SK-N-SH (cell line): ENCODE data around the gene PADI4. TPM values are rescaled to one million over a fixed set of nuclear protein-coding genes. Genes with fewer than 3 reads are reported as not detected.

Experiments used
- CTCF ChIA-PET: fragments of 300-600, 350-600 bp; formaldehyde crosslinking; extraction: SDS; loops from one replicate; lab custom pipeline; 2021; lab: Yijun Ruan, JAX
- POLR2A ChIA-PET: fragments of 350-600 bp; sonication (Branson Sonifier 250); formaldehyde crosslinking; extraction: SDS; loops from one replicate; lab custom pipeline; 2020; ENCODE audit warnings: antibody characterized with exemption, inconsistent platforms; lab: Yijun Ruan, JAX
- DNase-seq: peaks from one replicate; pipeline ENCODE4 v3.0.0; 2012
- H2AFZ ChIP-seq: fragments of 200-600 bp; sonication (generic); 2 replicates; pipeline ENCODE4 v1.8.1; 2016; ENCODE audit warnings: antibody characterized with exemption, mild to moderate bottlenecking, low read depth
- H3F3A ChIP-seq: fragments of 200-600 bp; sonication (generic); replicated peaks from 2 replicates; pipeline ENCODE3; 2016; ENCODE audit warnings: antibody characterized with exemption, mild to moderate bottlenecking; ENCODE audit not compliant: insufficient read depth
- H3K27ac ChIP-seq, 2 experiments: fragments of 200-500 bp in 1 of 2; fragments of 200-600 bp in 1 of 2; sonication (Bioruptor generic) in 1 of 2; sonication (generic), shearing (Covaris generic) in 1 of 2; 2 replicates each; pipeline versions ENCODE4 v1.5.1 to v1.6.1; 2014 to 2016; ENCODE audit warnings: low read depth in 2 of 2, inconsistent platforms in 1 of 2, low read length in 1 of 2, mild to moderate bottlenecking in 1 of 2, mixed read lengths in 1 of 2
- H3K27me3 ChIP-seq: fragments of 200-600 bp; sonication (generic), shearing (Covaris generic); 2 replicates; pipeline ENCODE4 v1.6.1; 2016; ENCODE audit warnings: mixed run types; ENCODE audit not compliant: insufficient read depth
- H3K36me3 ChIP-seq, 2 experiments: fragments of 200-500 bp in 1 of 2; fragments of 200-600 bp in 1 of 2; sonication (Bioruptor generic) in 1 of 2; sonication (generic) in 1 of 2; replicated peaks in 1 of 2; 2 replicates each; pipeline versions ENCODE3 to v1.5.1; 2014 to 2016; ENCODE audit warnings: low read length in 1 of 2, mild to moderate bottlenecking in 1 of 2; ENCODE audit not compliant: insufficient read depth in 2 of 2, control insufficient read depth in 1 of 2
- H3K4me1 ChIP-seq, 2 experiments: fragments of 200-500 bp in 1 of 2; fragments of 200-600 bp in 1 of 2; sonication (Bioruptor generic) in 1 of 2; sonication (generic), shearing (Covaris generic) in 1 of 2; 2 replicates each; pipeline versions ENCODE4 v1.5.1 to v1.6.1; 2014 to 2016; ENCODE audit warnings: low read depth in 1 of 2, low read length in 1 of 2, mixed run types in 1 of 2; ENCODE audit not compliant: insufficient read depth in 2 of 2, control insufficient read depth in 1 of 2
- H3K4me2 ChIP-seq: fragments of 200-600 bp; sonication (generic), shearing (Covaris generic); 2 replicates; pipeline ENCODE4 v1.6.1; 2017; ENCODE audit warnings: mixed run types
- H3K4me3 ChIP-seq, 2 experiments: fragments of 200-500 bp in 1 of 2; fragments of 200-600 bp in 1 of 2; sonication (Bioruptor generic) in 1 of 2; sonication (generic), shearing (Covaris generic) in 1 of 2; 2 replicates each; pipeline versions ENCODE4 v1.5.1 to v1.8.1; 2014 to 2016; ENCODE audit warnings: low read depth in 2 of 2, inconsistent platforms in 1 of 2, low read length in 1 of 2, mild to moderate bottlenecking in 1 of 2, mixed read lengths in 1 of 2, moderate library complexity in 1 of 2
- H3K79me2 ChIP-seq: fragments of 200-600 bp; sonication (generic); 2 replicates; pipeline ENCODE4 v1.8.1; 2017; ENCODE audit warnings: mild to moderate bottlenecking; ENCODE audit not compliant: insufficient read depth
- H3K9ac ChIP-seq: fragments of 200-600 bp; sonication (generic); 2 replicates; pipeline ENCODE4 v1.6.1; 2017; ENCODE audit warnings: mixed run types
- H3K9me2 ChIP-seq: fragments of 200-600 bp; sonication (generic); 2 replicates; pipeline ENCODE4 v1.6.1; 2017; ENCODE audit warnings: mixed run types
- H3K9me3 ChIP-seq: fragments of 200-600 bp; sonication (generic); 2 replicates; pipeline ENCODE4 v1.6.1; 2017; ENCODE audit warnings: mixed run types, mild to moderate bottlenecking, moderate library complexity
- H4K20me1 ChIP-seq: fragments of 200-600 bp; sonication (generic); 2 replicates; pipeline ENCODE4 v1.6.1; 2017; ENCODE audit warnings: mild to moderate bottlenecking, mixed run types; ENCODE audit not compliant: insufficient read depth
- CHD2 ChIP-seq: fragments of 150-350 bp; IDR thresholded peaks from 2 replicates; pipeline ENCODE4 v1.6.1; 2018; ENCODE audit warnings: low read length; ENCODE audit not compliant: partially characterized antibody
- ELF1 ChIP-seq: IDR thresholded peaks from 2 replicates; pipeline ENCODE4 v1.4.0; 2012
- EZH2phosphoT487 ChIP-seq: fragments of 200-600 bp; sonication (generic); IDR thresholded peaks from 2 replicates; pipeline ENCODE4 v1.6.1; 2017; ENCODE audit warnings: low read depth, mixed run types, mild to moderate bottlenecking, antibody characterized with exemption, moderate library complexity, borderline replicate concordance
- FOSL2 ChIP-seq: IDR thresholded peaks from 2 replicates; pipeline ENCODE4 v1.4.0; 2012; ENCODE audit warnings: low read depth, mild to moderate bottlenecking, moderate library complexity, borderline replicate concordance
- MXI1 ChIP-seq: IDR thresholded peaks from 2 replicates; pipeline ENCODE4 v1.6.1; 2012; ENCODE audit warnings: mild to moderate bottlenecking, low read depth, low read length, improper control_type of control experiment
- NRF1 ChIP-seq: IDR thresholded peaks from 2 replicates; pipeline ENCODE4 v1.6.1; 2012; ENCODE audit warnings: low read depth, mild to moderate bottlenecking, low read length
- POLR2AphosphoS5 ChIP-seq: IDR thresholded peaks from 2 replicates; pipeline ENCODE4 v1.6.1; 2012; ENCODE audit warnings: low read depth, low read length
- RCOR1 ChIP-seq: fragments of 150-350 bp; IDR thresholded peaks from 2 replicates; pipeline ENCODE4 v1.6.1; 2017; ENCODE audit warnings: antibody characterized with exemption, low read length
- RFX5 ChIP-seq: IDR thresholded peaks from 2 replicates; pipeline ENCODE4 v1.6.1; 2012; ENCODE audit warnings: mild to moderate bottlenecking, improper control_type of control experiment, low read length
- SMC3 ChIP-seq: IDR thresholded peaks from 2 replicates; pipeline ENCODE4 v1.6.1; 2012; ENCODE audit warnings: low read depth, low read length, improper control_type of control experiment
- TAF1 ChIP-seq: IDR thresholded peaks from 2 replicates; pipeline ENCODE4 v1.6.1; 2012; ENCODE audit warnings: low read depth, mild to moderate bottlenecking, low read length, moderate library complexity, borderline replicate concordance
- TCF12 ChIP-seq: IDR thresholded peaks from 2 replicates; pipeline ENCODE4 v1.4.0; 2012
- TEAD4 ChIP-seq: IDR thresholded peaks from 2 replicates; pipeline ENCODE4 v1.4.0; 2012; ENCODE audit warnings: mild to moderate bottlenecking, borderline replicate concordance; ENCODE audit not compliant: insufficient read depth
- WGBS: methylation state at CpG from one replicate; pipeline ENCODE4 v1.1.6; 2017; ENCODE audit warnings: low lambda C conversion rate; 5-methylcytosine and 5-hydroxymethylcytosine counted together
- polyA plus RNA-seq, 3 experiments: library from polyadenylated mRNA; depleted of rRNA; stranded (reverse); fragments of >200 nt; gene quantifications; 2 replicates each; pipeline ENCODE4 v1.2.3, GENCODE V29; 2012
- TF ChIP-seq, protein P1 (sequence below): IDR thresholded peaks from 2 replicates; pipeline ENCODE4 v1.6.1; 2012; ENCODE audit warnings: mild to moderate bottlenecking, low read depth, low read length, moderate library complexity
- TF ChIP-seq, protein P2 (sequence below): IDR thresholded peaks from 2 replicates; pipeline ENCODE4 v1.4.0; 2012; ENCODE audit warnings: low read depth
- TF ChIP-seq, protein P3 (sequence below): IDR thresholded peaks from 2 replicates; pipeline ENCODE4; 2012

The PADI4 gene
- polyA plus RNA-seq, 1 of the 3 experiments (the other 2 are of a cell fraction) = not detected

DNA sequence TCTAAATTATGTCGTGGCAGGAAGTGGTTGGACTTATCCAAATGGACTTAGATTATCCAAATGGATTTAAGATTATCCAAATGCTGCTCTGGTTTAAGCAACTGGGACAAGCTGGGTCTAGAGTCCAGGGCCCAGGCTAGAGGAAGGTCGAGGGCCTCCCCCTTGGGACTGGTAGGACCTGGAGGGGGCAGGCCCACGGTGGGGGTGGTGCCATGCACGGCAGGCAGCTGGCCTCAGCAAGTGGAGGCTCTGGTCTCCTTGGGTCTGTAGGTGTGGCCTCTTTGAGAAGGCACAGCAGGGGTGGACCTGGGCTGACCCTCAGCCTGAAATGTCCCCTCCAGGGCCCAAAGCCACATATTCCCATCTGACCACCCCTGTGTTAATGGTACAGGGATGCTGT lies 93.8 kb downstream of the PADI4 start:
- Histone ChIP-seq H3F3A (no peaks in the 10 kb centered on the region), H3K9ac (no peak overlapping the region), H3K27ac (no peak overlapping the region), H3K9me3 (no peaks in the 10 kb centered on the region), H3K36me3 (peaks cover 0 to 3% of the 10 kb centered on the region in 2 experiments), H3K4me1 (peaks cover 0 to 3% of the 10 kb centered on the region in 2 experiments; a peak in 1 of 4 replicates), H4K20me1 (no peaks in the 10 kb centered on the region; the same call in 1 of the 2 replicates), H3K27me3 (no peaks in the 10 kb centered on the region), H3K4me2 (no peak overlapping the region), H2AFZ (no peak overlapping the region), H3K9me2 (no peaks in the 10 kb centered on the region), H3K79me2 (no peaks in the 10 kb centered on the region), H3K4me3 (no peak overlapping the region)
- POLR2A ChIA-PET = no interaction called here
- WGBS = 41% methylated on average over 2 of the region's 4 CpGs
- no peak for DNase-seq
- TF ChIP-seq, protein P1, sequence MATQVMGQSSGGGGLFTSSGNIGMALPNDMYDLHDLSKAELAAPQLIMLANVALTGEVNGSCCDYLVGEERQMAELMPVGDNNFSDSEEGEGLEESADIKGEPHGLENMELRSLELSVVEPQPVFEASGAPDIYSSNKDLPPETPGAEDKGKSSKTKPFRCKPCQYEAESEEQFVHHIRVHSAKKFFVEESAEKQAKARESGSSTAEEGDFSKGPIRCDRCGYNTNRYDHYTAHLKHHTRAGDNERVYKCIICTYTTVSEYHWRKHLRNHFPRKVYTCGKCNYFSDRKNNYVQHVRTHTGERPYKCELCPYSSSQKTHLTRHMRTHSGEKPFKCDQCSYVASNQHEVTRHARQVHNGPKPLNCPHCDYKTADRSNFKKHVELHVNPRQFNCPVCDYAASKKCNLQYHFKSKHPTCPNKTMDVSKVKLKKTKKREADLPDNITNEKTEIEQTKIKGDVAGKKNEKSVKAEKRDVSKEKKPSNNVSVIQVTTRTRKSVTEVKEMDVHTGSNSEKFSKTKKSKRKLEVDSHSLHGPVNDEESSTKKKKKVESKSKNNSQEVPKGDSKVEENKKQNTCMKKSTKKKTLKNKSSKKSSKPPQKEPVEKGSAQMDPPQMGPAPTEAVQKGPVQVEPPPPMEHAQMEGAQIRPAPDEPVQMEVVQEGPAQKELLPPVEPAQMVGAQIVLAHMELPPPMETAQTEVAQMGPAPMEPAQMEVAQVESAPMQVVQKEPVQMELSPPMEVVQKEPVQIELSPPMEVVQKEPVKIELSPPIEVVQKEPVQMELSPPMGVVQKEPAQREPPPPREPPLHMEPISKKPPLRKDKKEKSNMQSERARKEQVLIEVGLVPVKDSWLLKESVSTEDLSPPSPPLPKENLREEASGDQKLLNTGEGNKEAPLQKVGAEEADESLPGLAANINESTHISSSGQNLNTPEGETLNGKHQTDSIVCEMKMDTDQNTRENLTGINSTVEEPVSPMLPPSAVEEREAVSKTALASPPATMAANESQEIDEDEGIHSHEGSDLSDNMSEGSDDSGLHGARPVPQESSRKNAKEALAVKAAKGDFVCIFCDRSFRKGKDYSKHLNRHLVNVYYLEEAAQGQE = no peak
- TF ChIP-seq POLR2AphosphoS5 (no peak), CHD2 (no peak), RCOR1 (no peak), FOSL2 (no peak), EZH2phosphoT487 (no peak), SMC3 (no peak), TAF1 (no peak), NRF1 (no peak), RFX5 (no peak), TEAD4 (no peak), TCF12 (no peak), ELF1 (no peak), MXI1 (no peak)
- TF ChIP-seq, protein P2, sequence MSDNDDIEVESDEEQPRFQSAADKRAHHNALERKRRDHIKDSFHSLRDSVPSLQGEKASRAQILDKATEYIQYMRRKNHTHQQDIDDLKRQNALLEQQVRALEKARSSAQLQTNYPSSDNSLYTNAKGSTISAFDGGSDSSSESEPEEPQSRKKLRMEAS = no peak
- TF ChIP-seq, protein P3, sequence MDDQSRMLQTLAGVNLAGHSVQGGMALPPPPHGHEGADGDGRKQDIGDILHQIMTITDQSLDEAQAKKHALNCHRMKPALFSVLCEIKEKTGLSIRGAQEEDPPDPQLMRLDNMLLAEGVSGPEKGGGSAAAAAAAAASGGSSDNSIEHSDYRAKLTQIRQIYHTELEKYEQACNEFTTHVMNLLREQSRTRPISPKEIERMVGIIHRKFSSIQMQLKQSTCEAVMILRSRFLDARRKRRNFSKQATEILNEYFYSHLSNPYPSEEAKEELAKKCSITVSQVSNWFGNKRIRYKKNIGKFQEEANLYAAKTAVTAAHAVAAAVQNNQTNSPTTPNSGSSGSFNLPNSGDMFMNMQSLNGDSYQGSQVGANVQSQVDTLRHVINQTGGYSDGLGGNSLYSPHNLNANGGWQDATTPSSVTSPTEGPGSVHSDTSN = no peak
- CTCF ChIA-PET = interaction anchor here (0.5 to 1.4 kb wide), 2 partner anchors 76 to 276 kb away, joined by 3 to 5 read pairs; no protein-coding TSS in a partner anchor
